HG02938 (cell line): ENCODE results near the gene SLAMF9.
"Not testable (repeated sequence)": the region's sequence is repeated elsewhere in the genome, so short reads cannot be mapped to it uniquely, and the experiment has no call there.

ENCODE experiments used
- ATAC-seq: cut with Tn5 transposase; IDR thresholded peaks from one replicate; pipeline ENCODE4 v1.9.1; 2021; ENCODE audit warnings: mild to moderate bottlenecking, moderate library complexity; ENCODE audit not compliant: unreplicated experiment

Gene SLAMF9

GRCh38 chr1:159904036-159904435, 50.0 kb downstream of the SLAMF9 start:
- ATAC-seq: not testable (repeated sequence)

DNA sequence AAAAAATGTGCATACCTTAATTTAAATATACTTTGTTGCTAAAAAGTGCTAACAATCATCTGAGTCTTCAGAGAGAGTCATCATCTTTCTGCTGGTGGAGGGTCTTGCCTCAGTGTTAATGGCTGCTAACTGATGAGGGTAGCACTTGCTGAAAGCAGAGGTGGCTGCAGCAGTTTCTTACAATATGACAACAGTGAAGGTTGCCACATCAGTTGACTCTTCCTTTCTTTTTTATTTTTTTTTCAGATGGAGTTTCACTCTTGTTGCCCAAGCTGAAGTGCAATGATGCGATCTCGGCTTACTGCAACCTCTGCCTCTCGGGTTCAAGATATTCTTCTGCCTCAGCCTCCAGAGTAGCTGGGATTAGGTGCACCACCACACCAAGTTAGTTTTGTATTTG, 51.5 kb downstream of the SLAMF9 start:
- ATAC-seq: no peak
